GM18508 (cell line): Measurements from ENCODE around the gene ELFN2.

ENCODE experiments used
- ATAC-seq: cut with Tn5 transposase; IDR thresholded peaks from one replicate; pipeline ENCODE4 v1.9.1; 2021; ENCODE audit warnings: moderate number of reproducible peaks; ENCODE audit not compliant: insufficient read depth, unreplicated experiment

The ELFN2 gene

GRCh38 chr22:37325039-37325395, 102.3 kb downstream of the ELFN2 start:
- no peak for ATAC-seq

DNA sequence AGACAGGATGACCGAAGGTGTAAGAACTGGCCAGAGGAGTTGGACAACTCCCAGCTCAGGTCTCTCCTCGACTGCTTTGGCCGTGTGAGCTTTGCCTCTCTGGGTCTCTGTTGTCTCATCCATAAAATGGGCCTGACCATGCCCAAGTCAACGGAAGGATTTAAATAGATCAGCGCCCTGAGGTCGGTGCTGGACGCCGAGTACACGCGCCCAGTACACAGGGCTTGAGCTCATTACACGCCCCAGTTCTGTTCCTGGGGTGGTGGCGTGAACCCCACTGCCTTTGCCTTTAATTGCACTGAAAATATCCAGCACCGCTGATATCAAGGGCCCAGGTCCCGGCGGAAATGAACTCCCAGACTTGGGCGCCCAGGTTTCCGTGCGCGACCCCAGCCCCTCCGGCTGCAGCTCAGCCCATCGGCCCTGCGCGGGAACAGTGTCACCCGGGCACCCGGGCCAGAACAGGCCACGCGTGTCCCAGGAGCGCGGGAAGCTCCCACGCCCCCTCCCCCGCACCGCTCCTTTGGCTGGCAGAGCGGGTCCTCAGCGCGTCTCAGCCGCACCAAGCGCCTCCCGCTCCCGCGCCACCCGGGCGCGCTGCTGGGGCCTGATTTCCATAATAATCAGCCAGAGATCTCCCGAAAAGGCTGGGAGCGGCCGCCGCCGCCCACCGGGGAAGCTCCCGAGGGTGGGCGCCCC, 102.8 kb downstream of the ELFN2 start:
- ATAC-seq, result no peak

DNA sequence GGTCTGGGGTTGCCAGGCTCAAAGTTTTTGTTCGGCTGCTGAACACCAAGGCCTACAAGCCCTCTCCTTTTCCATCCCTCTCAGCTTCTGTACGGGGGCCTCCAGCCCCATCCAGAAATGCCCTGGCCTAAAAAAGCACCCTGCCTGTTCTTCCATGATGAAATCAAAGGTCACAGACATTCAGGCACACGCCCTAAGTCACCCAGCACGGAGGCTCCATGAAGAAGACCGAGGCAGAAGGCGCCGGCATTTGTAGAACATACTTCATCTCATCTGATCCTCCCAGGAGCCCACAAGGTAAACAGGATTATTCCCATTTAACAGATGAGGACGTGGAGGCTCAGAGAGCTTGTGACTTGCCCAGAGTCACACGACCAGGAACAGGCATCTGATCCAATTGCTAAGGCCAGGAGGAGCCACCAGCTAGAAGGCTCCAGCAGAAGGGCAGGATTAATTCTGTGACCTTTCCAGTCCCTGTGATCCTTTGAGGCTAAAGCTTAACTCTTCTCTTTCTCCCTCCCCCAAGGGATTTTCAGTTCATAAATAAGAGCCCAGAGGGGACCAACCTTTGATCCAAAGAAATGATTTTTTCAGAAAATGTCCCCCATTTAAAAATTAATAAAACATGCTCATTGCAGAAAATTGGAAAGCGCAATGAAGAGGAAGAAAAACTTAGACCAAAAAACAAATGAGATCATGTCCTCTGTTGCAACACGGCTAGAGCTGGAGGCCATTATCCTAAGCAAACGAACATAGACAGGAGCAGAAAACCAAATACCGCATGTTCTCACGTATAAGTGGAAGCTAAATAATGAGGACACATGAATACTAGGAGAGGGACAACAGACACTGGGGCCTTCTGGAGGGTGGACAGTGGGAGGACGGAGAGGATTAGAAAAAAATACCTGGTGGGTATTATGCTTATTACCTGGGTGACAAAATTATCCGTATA, 106.3 kb downstream of the ELFN2 start:
- ATAC-seq, result no peak

DNA sequence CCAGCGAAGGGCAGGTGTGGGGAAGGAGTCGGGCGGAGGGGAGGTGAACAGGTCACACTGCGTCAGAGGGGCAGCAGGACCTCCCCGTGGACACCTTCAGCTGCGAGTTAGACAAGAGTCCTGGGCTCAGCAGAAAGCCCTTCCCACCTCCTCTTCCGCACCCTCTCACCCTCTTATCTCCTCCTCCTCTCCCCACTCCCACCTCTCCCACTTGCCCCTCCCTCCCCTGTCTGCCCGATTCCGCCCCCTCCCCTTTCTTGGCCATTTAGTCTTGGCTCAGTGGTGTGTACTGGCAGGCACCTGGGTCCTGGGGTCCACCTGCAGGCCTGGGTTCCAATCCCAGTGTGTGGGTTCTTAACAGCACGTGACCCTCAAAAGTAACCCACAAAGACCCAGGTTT, 107.8 kb downstream of the ELFN2 start:
- no peak for ATAC-seq

GRCh38 chr22:37318364-37319109, 108.7 kb downstream of the ELFN2 start:
- ATAC-seq, result no peak
